Fibroblast of villous mesenchyme (primary cell): ENCODE results near the gene PDZRN3. TPM values are rescaled to one million over a fixed set of nuclear protein-coding genes. Genes with fewer than 3 reads are reported as not detected.

Experiments used
- DNase-seq: peaks from one replicate; pipeline ENCODE4 v3.0.0-alpha.2; 2010; ENCODE audit warnings: low read depth
- H3K4me3 ChIP-seq: 2 replicates; pipeline ENCODE4 v1.5.1; 2011; ENCODE audit warnings: low read depth, mild to moderate bottlenecking, low read length
- total RNA-seq: library from RNA; depleted of rRNA; stranded (reverse); fragments of >200 nt; gene quantifications from 2 replicates; pipeline ENCODE4 v1.2.3, GENCODE V29; 2012
- TF ChIP-seq, protein P1 (sequence below): IDR thresholded peaks from 2 replicates; pipeline ENCODE4 v1.5.1; 2012; ENCODE audit warnings: low read depth, mild to moderate bottlenecking, low read length; ENCODE audit not compliant: insufficient read depth

The PDZRN3 gene
- total RNA-seq, 1 donor: 33.7 TPM

GRCh38 chr3:73614419-73614818, 10.3 kb downstream of the PDZRN3 start:
- no peak overlapping the region for H3K4me3 ChIP-seq
- DNase-seq: peak; percentile 88
- TF ChIP-seq, protein P1, sequence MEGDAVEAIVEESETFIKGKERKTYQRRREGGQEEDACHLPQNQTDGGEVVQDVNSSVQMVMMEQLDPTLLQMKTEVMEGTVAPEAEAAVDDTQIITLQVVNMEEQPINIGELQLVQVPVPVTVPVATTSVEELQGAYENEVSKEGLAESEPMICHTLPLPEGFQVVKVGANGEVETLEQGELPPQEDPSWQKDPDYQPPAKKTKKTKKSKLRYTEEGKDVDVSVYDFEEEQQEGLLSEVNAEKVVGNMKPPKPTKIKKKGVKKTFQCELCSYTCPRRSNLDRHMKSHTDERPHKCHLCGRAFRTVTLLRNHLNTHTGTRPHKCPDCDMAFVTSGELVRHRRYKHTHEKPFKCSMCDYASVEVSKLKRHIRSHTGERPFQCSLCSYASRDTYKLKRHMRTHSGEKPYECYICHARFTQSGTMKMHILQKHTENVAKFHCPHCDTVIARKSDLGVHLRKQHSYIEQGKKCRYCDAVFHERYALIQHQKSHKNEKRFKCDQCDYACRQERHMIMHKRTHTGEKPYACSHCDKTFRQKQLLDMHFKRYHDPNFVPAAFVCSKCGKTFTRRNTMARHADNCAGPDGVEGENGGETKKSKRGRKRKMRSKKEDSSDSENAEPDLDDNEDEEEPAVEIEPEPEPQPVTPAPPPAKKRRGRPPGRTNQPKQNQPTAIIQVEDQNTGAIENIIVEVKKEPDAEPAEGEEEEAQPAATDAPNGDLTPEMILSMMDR: no peak

DNA sequence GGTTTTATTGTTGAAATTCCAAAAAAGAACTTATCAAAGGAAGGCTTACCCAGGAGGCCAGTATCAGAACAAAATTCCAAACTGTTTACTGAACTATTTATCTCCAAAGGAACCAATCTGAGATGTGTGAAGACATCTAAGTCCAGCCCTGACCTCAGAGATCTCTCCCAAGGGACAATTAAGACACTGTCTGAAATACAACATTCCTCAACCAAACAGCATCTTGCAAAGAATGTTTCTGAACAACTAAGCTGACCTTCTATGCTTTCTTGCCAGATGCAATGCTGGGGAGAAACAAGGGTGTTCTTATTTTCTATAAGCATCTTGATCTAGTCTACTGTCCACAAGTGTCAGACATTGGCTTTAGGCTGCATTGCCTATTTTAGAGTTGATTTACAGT, 13.6 kb downstream of the PDZRN3 start:
- no peak overlapping the region for H3K4me3 ChIP-seq
- TF ChIP-seq, protein P1: no peak
- DNase-seq: peak; percentile 40

- no peak overlapping the region for H3K4me3 ChIP-seq
- TF ChIP-seq, protein P1: no peak
- no peak for DNase-seq
Measured at GRCh38 chr3:73610493-73610892, 14.2 kb downstream of the PDZRN3 start.

DNA sequence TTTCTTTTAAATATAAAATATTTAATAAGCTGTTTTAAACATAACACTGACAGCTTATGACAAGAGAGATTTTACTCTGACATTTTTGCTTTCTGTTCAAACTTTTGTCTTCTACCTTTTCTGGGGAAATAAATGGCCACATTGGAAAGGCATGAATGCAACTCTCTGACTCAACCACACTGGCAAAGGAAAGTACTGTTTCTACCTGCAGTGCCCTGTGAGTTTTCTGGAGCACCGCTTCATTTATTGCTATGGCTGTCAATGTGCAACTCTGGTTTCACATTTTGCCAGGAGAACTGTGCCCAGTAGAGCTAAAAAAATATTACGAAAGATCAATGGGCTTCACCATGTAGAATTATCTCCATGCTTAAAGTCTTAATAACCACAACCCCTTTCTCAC, 15.1 kb downstream of the PDZRN3 start:
- TF ChIP-seq, protein P1: no peak
- H3K4me3 ChIP-seq: no peak overlapping the region
- DNase-seq: no peak

GRCh38 chr3:73609315-73609641, 15.5 kb downstream of the PDZRN3 start:
- no peak for DNase-seq
- no peak overlapping the region for H3K4me3 ChIP-seq
- TF ChIP-seq, protein P1: no peak

DNA sequence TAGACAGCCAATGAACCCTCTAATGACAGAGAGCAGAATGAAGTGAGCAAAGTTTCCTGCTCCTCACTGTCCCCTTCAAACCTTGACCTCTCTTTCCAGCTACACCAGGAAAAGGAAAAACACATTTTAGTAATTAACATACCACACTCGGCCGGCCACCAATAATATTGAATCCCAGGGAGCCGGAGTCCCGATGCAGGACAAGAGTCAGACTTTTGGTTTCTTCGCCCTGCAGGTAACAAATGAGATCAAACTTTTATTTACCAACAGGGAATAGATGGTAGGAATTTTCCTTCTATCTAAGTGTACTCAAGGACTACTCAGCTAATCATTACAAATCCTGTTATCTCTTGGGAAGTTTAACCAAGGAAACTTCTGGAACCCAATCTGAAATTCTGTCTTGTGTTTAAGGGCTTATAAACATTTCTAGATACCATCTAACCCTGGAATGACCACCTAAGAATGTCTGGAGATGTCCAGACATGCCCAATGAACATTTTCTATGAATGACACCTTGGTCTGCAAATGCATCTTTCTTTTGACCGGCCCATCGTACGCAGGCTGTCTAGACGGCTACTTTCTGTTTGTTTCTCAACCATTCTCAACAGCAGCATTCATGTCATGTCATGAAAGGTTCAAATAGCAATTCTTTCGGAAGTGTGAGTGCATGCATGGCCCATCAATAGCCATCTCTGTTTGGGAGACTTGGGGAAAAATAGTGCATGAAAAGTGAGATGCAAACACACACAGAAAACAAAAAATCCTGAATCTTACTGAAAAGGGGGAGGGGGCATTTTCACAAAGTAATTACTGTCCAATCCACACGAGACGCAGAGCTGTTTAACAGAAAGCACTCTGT, 16.1 kb downstream of the PDZRN3 start:
- H3K4me3 ChIP-seq: no peak overlapping the region
- TF ChIP-seq, protein P1: no peak
- peak; percentile 33 for DNase-seq

DNA sequence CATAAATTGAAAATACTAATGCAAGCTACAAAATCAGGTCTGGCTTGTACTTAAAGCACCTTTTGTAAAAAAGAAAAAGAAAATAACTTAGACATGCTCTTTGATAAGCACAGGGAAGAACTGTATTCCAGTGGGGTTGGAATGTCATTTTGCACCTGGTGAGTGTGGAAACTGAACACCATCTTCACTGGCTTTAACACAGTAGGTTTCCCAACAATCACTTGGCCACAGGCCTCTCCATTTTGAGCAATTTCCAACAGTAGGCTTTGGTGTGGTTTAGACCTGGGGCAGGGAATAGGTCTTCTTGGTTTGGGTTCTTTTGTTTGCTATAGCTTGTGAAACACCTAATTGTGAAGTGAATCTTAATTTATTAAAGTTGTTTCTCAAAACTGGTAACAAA, 18.9 kb downstream of the PDZRN3 start:
- TF ChIP-seq, protein P1: no peak
- no peak for DNase-seq
- H3K4me3 ChIP-seq: no peak overlapping the region
